Measurements from ENCODE around the gene CHRM2.

- TF ChIP-seq CTCF (IDR thresholded peaks at IDR 0.05), result no peak
- TF ChIP-seq POLR2A (IDR thresholded peaks at IDR 0.05), result no peak
These were observed 72.5 kb downstream of the CHRM2 start for GRCh38 chr7:136940917-136941316.

Measured in uterus (tissue), 2 donors.